Measurements from ENCODE around the gene LMTK2.

The LMTK2 gene

GRCh38 chr7:98254516-98254915, 147.9 kb downstream of the LMTK2 start:
- in situ Hi-C loops (cut with MboI; ENCODE audit: low sequenced_read_pairs), result no loop called here

GRCh38 chr7:98254951-98255610, 148.4 kb downstream of the LMTK2 start:
- in situ Hi-C loops (cut with MboI; ENCODE audit: low sequenced_read_pairs), result no loop called here

GRCh38 chr7:98256431-98256830, 149.8 kb downstream of the LMTK2 start:
- in situ Hi-C loops (cut with MboI; ENCODE audit: low sequenced_read_pairs), result no loop called here

GRCh38 chr7:98257701-98258100, 151.0 kb downstream of the LMTK2 start:
- in situ Hi-C loops (cut with MboI; ENCODE audit: low sequenced_read_pairs), result no loop called here
